NCI-H2107 (cell line): ENCODE measurements around the gene KRT78.

ENCODE experiments used
- DNase-seq: peaks from one replicate; lab custom pipeline; 2025; lab: John Stamatoyannopoulos, UW

The KRT78 gene

DNA sequence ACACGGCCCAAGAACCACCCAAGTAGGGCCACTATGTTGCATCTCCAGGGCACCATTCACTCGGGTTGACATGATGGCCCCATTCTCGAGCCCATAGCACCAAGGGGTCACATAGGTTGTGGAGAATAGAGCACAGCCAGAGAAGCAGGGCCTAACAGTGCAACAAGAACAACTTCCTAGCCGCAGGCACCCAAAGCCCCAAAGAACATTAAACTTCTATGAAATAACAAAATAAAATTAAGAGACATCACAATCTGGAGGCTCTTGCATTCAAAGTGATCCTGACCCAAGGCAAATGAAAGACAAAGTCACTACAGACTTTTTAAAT lies 36.8 kb downstream of the KRT78 start:
- no peak for DNase-seq

DNA sequence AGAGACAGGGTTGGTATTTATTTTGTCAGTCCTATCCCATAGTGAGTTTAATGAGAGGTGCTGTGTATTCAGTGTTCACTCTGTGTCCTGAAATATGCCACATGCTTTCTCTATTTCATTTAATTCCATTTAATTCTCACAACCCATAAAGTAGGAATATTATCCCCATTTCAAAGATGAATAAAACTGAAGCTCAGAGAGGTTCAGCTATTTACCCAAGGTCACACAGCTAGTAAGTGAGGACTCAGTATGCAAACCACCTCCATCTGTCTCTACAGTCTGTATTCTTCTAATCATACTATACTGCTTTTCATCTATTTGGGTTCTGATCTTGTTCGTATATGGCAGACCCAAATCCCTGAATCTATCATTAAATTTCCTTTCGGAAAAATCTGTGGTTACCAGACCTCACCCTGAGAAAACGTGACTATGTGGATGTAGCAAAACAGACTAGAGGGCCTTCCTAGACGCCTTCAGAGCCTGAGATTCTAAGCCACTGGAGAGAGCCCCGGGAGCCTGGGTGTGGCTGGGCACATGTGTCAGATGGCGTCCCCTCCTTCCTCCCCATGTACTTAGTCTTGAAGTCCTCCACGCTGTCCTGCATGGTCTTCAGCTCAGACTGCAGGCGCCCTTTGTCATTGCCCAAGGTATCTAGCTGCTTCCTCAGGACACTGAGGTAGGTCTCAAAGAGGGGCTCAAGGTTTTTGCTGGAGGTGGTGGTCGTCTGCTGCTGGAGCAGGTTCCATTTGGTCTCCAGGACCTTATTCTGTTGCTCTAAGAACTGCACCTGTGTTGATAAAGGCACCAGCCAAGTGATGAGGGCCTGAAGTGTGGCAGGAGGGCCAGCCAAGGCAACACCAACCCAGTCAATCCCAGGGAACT lies 37.4 kb downstream of the KRT78 start:
- DNase-seq, result no peak

DNA sequence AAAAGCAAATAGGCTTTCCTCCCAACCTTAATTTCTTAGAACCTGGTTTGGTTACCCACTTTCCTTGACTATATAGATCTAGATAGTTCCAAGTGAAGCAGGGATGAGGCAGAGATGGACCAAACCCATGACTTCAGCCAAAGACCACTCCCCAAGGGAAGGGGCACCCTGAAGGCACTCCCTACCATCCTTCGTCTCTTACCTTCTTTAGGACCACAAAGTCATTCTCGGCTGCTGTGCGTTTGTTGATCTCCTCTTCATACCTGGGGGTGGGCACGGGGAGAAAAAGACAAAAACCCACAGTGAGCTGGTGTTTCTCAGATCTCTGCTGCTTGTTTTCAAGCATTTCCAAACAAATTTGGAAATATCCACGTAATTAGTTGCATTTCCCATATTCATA lies 38.2 kb downstream of the KRT78 start:
- DNase-seq, result no peak

DNA sequence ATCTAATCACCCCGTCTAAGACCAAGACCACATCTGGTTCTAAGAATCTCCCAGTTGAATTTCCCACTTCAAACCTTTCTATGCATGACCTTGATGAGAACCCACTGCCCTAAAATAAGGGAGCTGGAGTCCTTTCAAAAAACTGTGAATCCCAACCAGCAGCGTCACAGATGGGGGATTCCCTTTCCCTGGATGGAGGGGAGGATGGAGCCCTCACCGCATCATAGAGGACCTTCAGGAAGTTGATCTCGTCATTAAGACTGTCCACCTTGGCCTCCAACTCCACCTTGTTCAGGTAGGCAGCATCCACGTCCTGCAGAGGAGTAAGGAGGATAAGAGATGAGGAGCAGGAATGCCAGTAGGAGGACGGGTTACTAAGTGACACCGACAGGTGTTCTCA lies 39.6 kb downstream of the KRT78 start:
- DNase-seq, result no peak

DNA sequence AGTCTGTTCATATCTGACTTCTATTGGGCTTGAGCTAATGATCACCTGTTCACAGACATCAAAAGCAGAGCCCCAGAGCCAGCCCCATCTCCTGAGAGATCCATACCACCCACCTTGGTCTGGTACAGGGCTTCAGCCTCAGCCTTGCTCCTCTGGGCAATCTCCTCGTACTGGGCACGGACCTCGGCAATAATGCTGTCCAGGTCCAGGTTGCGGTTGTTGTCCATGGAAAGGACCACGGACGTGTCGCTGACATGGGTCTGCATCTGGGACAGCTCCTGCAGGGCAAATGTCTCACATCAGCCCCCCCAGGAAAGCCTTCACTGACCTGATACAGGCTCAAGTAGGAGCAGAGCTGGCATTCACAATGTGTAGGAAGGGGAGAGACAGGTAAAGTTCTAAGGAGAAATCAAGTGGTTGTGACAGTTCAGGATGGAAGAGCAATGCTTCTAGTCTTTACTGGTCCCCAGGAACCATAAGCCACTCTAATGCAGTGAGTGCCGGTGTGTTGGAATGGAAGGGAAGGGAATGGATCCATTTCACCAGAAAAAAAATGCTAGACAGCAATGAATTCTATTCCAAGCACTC lies 40.1 kb downstream of the KRT78 start:
- DNase-seq, result no peak

DNA sequence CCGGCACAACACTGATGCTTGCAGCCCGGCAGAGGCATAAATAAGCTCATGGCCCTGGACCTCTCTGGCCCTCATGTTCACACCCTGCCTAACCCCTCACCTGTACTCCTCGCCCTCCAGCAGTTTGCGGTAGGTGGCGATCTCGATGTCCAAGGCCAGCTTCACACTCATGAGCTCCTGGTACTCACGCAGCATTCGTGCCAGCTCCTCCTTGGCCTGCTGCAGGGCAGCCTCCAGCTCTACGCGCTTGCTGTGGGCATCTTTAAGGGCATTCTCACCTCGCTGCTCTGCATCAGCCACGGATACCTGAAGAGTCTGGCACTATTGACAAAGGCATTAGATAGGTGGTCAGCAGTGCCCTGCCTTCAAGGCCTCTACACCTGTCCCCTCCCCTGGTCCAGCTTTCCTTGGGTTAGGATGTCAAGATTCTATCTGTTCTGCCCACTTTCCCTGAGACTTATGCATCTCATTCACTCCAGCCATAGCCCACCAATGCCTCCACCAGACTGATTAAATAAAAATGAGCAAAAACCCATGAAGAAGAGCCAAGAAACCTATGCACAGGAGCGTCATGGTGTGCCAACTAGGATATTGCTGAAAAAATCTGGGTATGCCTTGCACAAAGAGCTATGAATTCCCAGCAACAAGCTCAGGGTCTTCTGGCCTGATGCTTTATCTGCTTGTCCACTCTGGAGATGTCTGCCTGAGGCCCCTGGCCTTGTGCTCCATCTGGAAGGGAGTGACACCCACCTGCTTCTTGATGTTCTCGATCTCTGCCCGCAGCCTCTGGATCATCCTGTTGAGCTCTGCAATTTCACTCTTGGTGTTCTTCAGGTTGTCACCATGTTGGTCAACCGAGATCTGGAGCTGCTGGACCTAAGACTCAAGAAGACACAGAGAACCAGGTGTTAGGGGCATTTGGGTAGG lies 41.0 kb downstream of the KRT78 start:
- no peak for DNase-seq

DNA sequence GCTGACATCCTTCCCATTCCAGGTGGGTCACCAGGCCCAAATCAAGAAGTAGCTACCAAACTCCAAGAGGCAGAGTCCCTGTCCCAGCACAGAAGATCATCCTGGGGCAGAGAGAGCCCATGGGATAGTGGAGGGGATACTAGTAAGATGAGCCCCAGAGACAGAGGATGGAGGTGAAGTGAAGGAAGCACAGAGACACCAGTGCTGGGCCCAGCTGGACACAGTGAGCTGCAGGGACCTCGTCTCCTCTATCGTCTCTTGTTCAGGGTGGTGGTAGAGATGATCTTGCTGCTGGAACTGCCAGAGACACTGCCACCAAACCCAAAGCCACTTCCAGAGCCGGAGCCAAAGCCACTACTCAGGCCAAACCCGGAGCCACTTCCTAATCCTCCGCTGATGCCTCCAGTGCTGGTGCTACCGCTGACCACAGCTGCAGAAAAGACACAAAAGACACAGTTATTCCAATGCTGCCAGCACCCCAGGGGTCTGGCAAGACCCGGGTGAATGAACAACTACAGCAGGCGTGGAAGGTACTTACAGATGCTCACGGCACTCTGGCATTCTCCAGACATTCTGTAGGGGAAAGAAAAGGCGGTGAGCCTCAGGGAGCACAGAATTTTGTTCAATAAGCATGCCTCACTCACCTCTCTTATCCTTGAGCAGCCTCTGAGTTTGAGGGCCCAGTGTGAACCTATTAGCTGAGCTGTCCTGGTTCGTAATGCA lies 41.8 kb downstream of the KRT78 start:
- no peak for DNase-seq

DNA sequence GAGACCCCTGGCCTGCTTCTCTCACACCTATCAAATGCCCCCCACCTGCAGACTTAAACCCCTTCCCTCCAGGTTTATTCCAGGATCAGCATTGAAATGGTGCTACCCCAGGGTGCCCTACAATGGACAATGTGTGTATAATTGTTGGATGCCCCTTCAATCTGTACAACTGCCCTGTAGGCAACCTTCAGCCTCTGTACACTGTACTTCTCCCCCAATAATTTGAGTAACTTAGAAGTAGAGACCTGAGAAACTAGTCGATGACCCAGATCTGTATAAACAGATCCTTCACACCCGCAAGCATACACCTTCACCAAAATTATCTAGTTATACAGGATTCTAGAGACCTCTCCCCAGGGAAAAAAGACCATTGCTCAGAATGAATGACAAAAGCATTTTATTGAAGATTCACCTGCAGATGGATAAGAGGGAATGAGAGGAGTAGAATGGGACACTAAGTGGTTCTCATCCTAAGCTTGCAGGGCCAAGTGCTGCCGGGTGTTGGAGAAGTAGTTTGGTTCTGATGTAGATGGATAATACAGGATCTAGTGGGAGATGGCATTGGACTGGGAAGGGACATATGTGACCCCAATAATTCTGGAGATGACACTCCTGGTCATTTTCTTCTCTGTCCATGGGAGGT lies 42.5 kb downstream of the KRT78 start:
- no peak for DNase-seq

DNA sequence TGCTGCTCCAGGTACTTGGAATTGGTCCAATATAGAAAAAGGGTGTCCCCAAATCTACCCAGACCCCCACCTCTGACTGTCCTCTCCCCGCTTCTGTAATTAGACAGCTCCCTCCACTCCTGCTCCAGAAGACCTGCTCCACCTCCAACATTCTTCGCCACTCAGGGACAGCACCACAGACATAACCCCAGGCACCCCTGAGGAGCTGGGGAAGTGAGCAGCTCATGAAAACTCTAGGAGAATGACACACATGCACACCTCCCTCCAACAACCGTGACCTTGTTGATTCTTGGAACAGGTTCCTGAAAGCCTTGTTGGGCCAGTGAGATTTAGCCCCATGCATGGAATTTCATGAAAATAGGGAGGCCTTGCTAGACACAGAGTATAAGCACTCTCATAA lies 43.1 kb downstream of the KRT78 start:
- DNase-seq, result no peak

DNA sequence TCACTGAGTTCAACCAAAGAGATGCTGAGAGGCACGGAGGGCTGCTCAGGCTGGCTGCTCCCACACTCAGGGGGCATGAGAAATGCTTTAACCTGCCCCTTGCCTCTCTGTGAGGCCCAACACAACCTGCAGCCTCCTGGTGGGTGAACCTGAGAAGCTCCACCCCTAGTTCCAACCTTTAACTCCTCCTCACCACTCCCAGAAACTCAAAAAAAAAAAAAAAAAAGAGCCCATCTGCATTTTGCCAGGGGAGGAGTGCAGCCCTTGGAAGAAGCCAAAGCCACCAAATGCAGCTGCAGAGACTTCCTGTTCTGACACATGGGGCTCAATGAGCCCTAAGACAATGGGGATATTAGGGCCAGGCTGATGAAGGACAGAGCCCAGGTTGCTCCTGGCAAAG lies 43.8 kb downstream of the KRT78 start:
- no peak for DNase-seq

DNA sequence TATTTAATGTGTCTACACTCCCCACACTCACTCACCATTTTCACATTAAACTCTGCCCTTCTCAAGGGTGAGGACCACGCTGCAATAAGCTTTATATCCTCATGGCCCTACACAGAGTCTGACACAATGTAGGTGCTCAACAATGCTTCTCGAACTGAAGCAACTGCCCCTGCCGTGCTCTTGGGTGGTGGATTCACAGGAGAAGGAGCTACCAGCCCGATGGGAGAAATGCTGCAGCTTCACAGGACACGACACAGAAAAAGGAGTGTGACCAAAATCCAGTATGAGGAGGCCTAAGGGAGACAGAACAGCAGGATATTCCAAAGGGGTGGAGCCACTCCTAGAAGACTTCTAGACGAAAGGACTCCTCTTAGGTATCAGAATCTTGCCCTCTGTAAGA lies 46.4 kb downstream of the KRT78 start:
- DNase-seq, result no peak

DNA sequence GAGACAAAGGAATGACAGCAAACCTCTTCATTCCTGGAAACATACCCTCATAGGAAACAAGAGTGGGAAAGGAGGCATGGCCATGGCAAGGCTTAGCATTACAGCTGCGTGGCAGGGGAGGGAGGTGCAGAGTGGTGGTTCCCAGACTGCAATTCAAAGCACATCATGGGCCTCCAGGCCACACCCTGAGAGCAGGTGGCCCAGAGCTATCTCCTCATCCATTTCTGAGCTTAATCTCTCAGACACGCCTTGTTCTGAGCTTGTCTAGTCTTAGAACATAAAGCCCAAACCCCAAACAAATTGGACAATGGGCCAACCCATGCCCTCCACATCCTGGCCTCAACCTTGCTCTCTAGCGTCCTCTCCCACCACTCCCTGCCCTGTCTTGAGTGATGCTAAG lies 47.0 kb downstream of the KRT78 start:
- no peak for DNase-seq

DNA sequence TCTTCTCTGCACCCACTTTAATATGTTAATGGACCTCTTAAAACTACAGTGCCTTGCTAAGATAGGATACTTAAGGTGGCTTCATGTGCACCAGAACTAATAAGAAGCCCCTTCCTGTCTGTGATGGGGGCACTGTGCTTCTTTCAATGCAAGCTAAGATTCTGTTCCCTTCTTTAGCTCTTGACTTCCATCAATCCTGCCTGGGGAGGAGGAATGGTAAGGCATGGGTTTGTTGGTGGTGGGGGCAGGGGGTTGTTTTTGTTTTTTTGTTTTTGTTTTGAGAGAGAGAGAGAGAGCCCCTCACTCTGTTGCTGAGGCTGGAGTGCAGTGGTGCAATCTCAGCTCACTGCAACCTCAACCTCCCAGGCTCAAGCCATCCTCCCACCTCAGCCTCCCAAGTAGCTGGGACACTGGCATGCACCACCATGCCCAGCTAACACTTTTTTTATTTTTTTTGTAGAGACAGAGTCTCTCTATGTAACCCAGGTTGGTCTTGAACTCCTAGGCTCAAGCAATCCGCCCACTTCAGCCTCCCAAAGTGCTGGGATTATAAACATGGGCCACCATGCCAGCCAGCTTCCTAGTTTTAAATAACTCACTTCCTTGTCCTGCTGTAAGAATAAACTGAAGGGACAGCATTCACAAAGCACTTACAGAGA lies 48.4 kb downstream of the KRT78 start:
- no peak for DNase-seq

DNA sequence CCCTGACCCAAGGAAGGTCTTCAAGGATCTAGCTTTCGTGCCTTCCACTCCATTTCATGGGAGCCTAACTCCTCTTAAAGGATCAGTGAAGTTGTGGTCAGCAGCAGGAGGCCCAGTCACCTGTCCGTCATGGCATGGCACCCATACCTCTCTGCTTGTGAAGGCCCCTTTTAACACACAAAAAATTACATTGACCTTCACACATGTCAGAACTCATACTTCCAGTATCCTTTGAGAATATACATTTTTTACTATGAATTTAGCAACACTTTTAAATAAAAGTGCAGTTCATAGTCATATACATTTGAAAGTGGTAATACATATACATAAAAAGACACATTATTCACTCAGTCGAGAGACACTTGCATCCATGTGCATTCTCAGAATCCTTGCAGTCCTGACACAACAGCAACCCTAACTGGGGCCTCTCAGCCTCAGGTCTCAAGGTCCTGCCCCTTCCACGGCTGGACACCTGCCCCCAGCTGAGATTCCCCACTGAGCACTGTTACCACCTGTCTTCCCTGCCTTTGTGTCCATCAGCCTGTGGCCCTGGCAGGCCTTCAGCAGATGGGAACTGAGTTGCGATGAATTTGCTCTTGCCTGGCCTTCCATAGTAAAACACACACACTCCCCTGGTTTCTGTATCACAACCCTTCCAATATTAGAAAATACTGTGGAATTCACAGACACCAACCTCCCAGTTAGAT lies 49.1 kb downstream of the KRT78 start:
- DNase-seq, result no peak

DNA sequence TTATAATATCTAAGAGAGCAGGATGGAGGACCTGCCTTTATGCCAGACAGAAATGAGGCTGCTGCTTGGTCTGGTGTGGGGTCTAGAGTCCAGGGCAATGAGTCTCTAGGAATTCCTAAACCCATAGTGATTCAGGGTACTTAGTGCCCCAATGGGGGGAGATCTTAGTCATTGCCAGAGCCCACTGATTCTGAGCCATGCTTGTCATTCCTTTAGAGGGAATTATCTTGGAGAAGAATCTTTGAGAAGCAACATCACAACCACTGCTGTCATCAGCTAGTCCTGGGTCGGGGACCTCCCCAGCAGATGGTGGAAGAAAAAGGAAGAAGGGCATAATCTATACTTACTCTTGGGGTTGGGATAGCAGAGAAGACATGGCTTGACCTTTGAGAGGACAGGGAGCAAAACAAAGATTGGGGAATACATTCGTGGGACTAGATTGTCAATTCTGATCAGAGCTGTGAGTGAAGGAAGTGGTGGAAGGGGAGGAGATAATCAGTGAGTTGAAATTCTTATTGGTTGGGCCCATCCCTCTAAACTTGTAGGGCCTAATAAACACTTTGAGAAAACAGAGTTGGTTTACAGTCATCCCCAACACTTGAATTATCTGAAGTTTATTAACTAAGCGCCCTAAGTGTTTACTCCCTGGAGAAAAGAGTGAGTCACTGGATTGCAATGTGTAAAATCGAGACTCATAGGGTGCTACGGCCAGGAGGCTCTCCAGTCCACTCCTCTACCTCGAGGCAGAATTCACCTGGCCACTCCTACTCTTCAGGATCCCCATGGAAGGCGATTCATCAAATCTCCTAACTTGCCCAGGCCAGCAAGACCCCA lies 49.9 kb downstream of the KRT78 start:
- no peak for DNase-seq

DNA sequence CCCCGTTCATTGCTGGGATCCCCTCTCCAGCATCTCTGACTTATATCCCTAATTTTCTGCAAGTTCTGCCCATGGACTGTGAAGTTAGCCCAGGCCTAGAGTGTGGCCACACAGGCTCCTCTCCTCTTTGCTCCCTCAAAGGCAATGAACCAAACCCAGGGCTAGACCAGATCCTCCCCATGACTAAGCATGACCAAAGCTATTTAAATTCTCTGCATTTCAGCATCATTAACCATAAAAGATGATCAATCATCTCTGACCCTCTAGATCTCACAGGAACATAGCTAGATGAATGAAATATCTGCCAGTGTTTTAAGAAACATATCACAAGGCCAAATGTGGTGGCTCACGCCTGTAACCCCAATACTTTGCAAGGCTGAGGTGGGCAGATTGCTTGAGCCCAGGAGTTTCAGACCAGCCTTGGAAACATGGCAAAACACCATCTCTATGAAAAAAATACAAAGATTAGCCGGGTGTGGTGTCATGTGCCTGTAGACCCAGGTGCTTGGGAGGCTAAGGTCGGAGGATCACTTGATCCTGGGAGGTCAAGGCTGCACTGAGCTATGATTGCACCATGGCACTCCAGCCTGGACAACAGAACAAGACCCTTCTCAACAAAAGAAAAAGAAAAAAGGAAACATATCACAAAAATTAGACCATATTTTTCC lies 50.7 kb downstream of the KRT78 start:
- DNase-seq, result no peak

DNA sequence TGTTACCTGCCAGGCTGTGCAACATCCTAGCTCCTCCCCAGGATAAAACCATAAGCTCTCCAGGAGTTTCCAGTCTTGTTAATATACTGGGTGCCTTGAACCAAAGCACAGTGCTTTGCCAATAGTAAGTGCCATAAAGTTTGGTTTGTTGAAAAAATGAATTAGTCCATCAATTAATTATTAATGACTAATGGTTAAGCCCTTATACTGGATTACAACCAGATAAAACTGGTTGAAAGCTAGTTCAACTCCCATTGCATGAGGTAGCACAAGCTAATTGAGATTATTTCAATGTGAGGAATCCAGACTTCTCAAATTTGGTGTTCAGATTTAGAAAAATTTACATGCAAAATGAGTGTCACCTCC lies 51.3 kb downstream of the KRT78 start:
- DNase-seq, result no peak

DNA sequence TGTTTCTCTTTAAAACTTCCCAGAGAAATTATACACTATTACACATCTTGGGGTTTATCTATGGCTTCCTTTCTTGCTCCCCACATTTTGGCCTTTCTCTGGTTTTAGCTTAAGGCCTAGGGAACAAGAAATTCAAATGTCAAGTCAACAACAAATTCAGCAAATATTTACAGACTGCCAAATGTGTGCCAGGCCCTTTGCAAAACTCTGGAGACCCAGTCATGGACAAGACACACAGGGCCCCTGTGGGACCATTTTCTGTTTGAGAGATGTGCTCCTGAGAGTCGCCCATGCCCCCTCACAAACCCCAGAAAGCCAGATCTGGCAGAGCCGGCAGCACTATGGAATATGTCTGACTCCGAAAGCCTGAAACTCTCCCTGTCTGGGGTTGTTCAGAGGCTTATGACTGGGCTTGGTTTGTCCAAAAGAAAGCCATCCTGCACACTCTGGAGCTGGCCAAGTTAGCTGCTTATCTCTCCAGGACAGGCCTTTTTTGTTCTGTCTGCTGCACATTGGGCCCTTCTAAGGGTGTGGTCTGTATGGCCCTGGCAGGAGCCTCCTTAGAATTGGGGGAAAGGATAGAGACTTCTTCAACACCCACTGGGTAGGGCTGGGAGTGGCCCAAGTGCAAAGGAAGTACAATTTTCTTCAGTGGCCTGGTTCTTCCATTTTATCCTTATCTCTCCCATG lies 51.8 kb downstream of the KRT78 start:
- DNase-seq, result no peak

DNA sequence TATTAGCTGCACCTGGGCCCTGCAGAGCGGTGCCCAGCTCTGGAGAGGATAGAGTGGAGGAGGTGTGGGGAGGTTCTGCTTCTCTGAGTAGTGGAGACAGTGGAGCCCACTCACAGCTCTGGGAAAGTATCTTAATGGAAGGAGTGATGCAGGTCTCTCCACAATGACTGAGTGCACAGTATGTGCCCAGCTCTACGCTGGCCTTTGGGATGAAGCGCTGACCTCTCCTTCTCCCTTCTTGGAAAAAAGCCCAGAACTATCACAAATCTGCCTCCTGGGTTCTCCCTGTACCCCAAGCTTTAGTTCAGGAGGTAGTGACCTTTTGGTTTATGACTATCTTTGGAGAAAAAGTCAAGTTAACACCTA lies 52.4 kb downstream of the KRT78 start:
- no peak for DNase-seq
